ENCODE measurements around the gene POU2F3.

POU2F3 gene

DNA sequence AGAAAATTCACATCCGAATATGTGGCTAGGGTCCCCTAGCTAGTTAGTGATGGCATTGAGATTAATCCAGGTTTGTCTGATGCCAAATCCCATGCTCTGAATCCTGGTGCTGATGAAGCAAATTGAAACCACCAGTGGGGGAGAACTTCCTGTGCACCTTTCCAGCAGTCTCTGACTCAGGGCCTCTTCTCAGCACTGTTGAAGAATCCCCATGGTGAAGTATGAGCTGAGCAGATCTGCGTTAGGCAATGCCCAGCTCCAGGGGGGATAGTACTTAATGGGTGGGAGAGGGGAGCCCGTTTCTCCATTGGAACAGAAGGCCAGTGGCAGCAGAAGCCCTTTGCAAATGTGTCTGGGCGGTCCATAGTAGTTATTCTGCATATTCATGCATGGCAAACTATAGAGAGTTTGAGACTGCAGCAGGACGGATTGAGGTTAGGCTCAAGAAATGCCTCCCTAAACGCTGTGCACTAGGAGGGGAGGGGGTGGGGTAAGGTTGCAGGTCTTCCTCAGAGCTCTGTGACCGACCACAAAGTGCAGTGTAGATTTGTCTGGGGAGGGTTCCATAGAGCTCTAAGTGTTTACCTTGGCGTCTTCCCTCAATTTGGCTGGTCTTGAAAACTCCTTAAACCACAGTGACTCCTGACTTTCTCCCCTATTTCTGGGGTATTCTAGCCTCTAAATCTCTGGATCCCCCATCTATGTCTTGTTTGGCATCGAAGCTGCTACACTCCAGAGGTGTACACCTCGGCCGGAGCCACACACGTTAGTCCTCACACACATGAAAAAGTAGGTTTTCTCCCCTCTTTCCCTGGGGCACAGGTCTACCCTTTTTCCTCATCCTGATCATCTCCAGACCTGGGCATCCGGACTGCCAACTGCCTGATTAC is 4.8 kb downstream of the POU2F3 start:
- H3K27me3 ChIP-seq (replicated peaks; ENCODE audit: insufficient read depth, low read length), result 0 out of 2 replicates have a peak, but pooled peaks cover 4% of the 10 kb centered on the region
- H3K9me3 ChIP-seq (replicated peaks; ENCODE audit: insufficient read depth, low read length), result no peaks in the 10 kb centered on the region
- no peak overlapping the region for H3K4me3 ChIP-seq (ENCODE audit: low read length)
- no peak overlapping the region for H2AFZ ChIP-seq (ENCODE audit: low read length)
- no peak overlapping the region for H3K27ac ChIP-seq (ENCODE audit: low read length)
- H3K9ac ChIP-seq (ENCODE audit: low read length), result no peak overlapping the region
- H3K4me2 ChIP-seq (ENCODE audit: low read depth, low read length), result no peak overlapping the region
- no peaks in the 10 kb centered on the region for H3F3A ChIP-seq (ENCODE audit: insufficient read depth, low read length)
- 0 out of 2 replicates have a peak, but pooled peaks cover 3% of the 10 kb centered on the region for H3K4me1 ChIP-seq (ENCODE audit: low read length)
- no peaks in the 10 kb centered on the region for H4K20me1 ChIP-seq (ENCODE audit: insufficient read depth, low read length)
- no peaks in the 10 kb centered on the region for H3K9me2 ChIP-seq (replicated peaks; ENCODE audit: insufficient read depth, low read length)
- TF ChIP-seq EZH2 (optimal IDR thresholded peaks at IDR 0.05; ENCODE audit: low read depth, low read length), result no peak
- no peaks in the 10 kb centered on the region for H3K36me3 ChIP-seq (replicated peaks; ENCODE audit: insufficient read depth, low read length)
- DNase-seq, result no peak
- no peaks in the 10 kb centered on the region for H3K79me2 ChIP-seq (ENCODE audit: low read length)

GRCh38 chr11:120245434-120245833 is 5.5 kb downstream of the POU2F3 start:
- Histone ChIP-seq H3K36me3 (replicated peaks; ENCODE audit: insufficient read depth, low read length) (no peaks in the 10 kb centered on the region), H2AFZ (ENCODE audit: low read length) (no peak overlapping the region), H3K4me2 (ENCODE audit: low read depth, low read length) (no peak overlapping the region), H3K79me2 (ENCODE audit: low read length) (no peaks in the 10 kb centered on the region), H3K4me1 (ENCODE audit: low read length) (0 out of 2 replicates have a peak, but pooled peaks cover 3% of the 10 kb centered on the region), H3K9me3 (replicated peaks; ENCODE audit: insufficient read depth, low read length) (no peaks in the 10 kb centered on the region), H4K20me1 (ENCODE audit: insufficient read depth, low read length) (no peaks in the 10 kb centered on the region), H3K27me3 (replicated peaks; ENCODE audit: insufficient read depth, low read length) (0 out of 2 replicates have a peak, but pooled peaks cover 7% of the 10 kb centered on the region), H3K9ac (ENCODE audit: low read length) (no peak overlapping the region), H3F3A (ENCODE audit: insufficient read depth, low read length) (no peaks in the 10 kb centered on the region), H3K9me2 (replicated peaks; ENCODE audit: insufficient read depth, low read length) (no peaks in the 10 kb centered on the region), H3K27ac (ENCODE audit: low read length) (no peak overlapping the region), H3K4me3 (ENCODE audit: low read length) (no peak overlapping the region)
- TF ChIP-seq EZH2 (optimal IDR thresholded peaks at IDR 0.05; ENCODE audit: low read depth, low read length), result no peak
- no peak for TF ChIP-seq EZH2phosphoT487 (IDR thresholded peaks at IDR 0.05; ENCODE audit: low read length)
- no peak for TF ChIP-seq CTCF (IDR thresholded peaks at IDR 0.05; ENCODE audit: low read length)
- no peak for DNase-seq

DNA sequence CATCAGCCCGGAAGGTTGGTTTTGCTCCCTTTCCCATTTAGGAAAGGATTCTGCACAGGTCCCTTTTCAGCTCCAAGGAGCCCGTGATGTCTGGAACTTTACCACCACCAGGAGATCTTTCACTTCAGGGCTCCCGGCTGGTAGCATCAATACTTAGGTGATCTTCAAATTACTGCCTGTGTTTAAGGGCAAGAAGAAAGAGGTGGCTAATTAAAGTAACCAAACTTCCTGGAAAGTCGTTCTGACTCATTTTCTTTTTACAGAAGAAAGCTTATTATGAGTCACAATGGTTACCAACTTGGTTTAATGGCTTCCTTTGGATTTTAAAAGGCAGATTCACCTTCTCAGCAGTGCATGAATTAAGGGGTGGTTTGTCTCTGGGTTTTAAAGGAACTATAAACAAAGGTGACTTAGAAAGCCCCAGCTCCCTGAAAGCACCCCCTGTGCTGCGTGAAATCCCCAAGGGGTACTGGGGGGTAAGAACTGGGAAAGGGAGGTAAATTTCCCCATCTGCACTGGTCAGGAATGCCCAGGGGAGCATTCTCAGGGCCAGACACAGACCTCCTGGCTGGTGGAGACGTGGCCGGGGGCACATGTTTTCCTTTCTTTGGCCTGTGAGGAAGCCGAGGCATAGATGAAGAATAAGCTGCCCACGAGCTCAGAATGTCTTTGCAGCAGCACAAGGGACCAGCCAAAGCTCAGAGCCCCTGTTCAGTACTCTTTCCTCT is 8.8 kb downstream of the POU2F3 start:
- no peaks in the 10 kb centered on the region for H3K9me3 ChIP-seq (replicated peaks; ENCODE audit: insufficient read depth, low read length)
- no peak for TF ChIP-seq EZH2 (optimal IDR thresholded peaks at IDR 0.05; ENCODE audit: low read depth, low read length)
- TF ChIP-seq CTCF (IDR thresholded peaks at IDR 0.05; ENCODE audit: low read length), result no peak
- TF ChIP-seq EZH2phosphoT487 (IDR thresholded peaks at IDR 0.05; ENCODE audit: low read length), result no peak
- H3K27ac ChIP-seq (ENCODE audit: low read length), result no peak overlapping the region
- H4K20me1 ChIP-seq (ENCODE audit: insufficient read depth, low read length), result no peaks in the 10 kb centered on the region
- no peak for DNase-seq
- H3K27me3 ChIP-seq (replicated peaks; ENCODE audit: insufficient read depth, low read length), result 0 out of 2 replicates have a peak, but pooled peaks cover 7% of the 10 kb centered on the region
- H3K4me1 ChIP-seq (ENCODE audit: low read length), result 0 out of 2 replicates have a peak, but pooled peaks cover 3% of the 10 kb centered on the region
- H3K9ac ChIP-seq (ENCODE audit: low read length), result no peak overlapping the region
- H3K9me2 ChIP-seq (replicated peaks; ENCODE audit: insufficient read depth, low read length), result no peaks in the 10 kb centered on the region
- no peaks in the 10 kb centered on the region for H3K36me3 ChIP-seq (replicated peaks; ENCODE audit: insufficient read depth, low read length)
- no peaks in the 10 kb centered on the region for H3F3A ChIP-seq (ENCODE audit: insufficient read depth, low read length)
- no peak overlapping the region for H3K4me3 ChIP-seq (ENCODE audit: low read length)
- H3K79me2 ChIP-seq (ENCODE audit: low read length), result no peaks in the 10 kb centered on the region
- no peak overlapping the region for H3K4me2 ChIP-seq (ENCODE audit: low read depth, low read length)
- no peak overlapping the region for H2AFZ ChIP-seq (ENCODE audit: low read length)
